Suprapubic skin (tissue), 4 donors: ENCODE data around the gene LAMC3.

ENCODE experiments used
- EP300 ChIP-seq: sonication (generic); formaldehyde crosslinking; IDR thresholded peaks from one replicate; pipeline ENCODE4 v1.6.1; 2017; ENCODE audit warnings: antibody characterized with exemption
- POLR2A ChIP-seq, 2 donors: fragments of 450-650 bp; IDR thresholded peaks; one replicate each; pipeline ENCODE4 v1.6.1; 2017; ENCODE audit warnings: antibody characterized with exemption in 2 of 2, mild to moderate bottlenecking in 2 of 2, moderate library complexity in 2 of 2
- POLR2AphosphoS5 ChIP-seq, 3 donors: sonication (generic); formaldehyde crosslinking; IDR thresholded peaks; one replicate each; pipeline ENCODE4 v1.6.1; 2017; ENCODE audit warnings: antibody characterized with exemption in 3 of 3
- TF ChIP-seq, protein P1 (sequence below), 2 donors: fragments of 200-600 bp in 1 of 2; fragments of 450-650 bp in 1 of 2; sonication (generic) in 1 of 2; IDR thresholded peaks; one replicate each; pipeline ENCODE4 v1.5.1; 2016 to 2019; ENCODE audit warnings: antibody characterized with exemption in 2 of 2, mild to moderate bottlenecking in 1 of 2, moderate library complexity in 1 of 2

DNA sequence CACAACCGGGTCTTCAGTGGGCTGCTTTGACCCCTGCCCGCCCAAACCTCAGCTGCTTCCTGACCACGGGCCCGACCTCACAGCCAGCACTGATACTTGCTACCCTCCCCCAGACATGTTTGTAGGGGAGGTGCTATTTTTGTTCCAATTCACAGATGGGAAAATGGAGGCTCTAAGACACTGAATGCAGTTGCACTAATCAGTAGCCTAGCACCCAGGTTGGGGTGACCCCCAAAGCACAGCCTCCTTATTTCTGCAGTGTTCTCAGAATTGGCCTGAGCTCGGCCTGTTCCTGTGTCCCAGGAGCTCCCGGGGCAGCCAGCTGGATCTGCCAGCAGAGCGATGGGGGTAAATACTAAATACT lies 22.6 kb downstream of the LAMC3 start:
- TF ChIP-seq, protein P1, sequence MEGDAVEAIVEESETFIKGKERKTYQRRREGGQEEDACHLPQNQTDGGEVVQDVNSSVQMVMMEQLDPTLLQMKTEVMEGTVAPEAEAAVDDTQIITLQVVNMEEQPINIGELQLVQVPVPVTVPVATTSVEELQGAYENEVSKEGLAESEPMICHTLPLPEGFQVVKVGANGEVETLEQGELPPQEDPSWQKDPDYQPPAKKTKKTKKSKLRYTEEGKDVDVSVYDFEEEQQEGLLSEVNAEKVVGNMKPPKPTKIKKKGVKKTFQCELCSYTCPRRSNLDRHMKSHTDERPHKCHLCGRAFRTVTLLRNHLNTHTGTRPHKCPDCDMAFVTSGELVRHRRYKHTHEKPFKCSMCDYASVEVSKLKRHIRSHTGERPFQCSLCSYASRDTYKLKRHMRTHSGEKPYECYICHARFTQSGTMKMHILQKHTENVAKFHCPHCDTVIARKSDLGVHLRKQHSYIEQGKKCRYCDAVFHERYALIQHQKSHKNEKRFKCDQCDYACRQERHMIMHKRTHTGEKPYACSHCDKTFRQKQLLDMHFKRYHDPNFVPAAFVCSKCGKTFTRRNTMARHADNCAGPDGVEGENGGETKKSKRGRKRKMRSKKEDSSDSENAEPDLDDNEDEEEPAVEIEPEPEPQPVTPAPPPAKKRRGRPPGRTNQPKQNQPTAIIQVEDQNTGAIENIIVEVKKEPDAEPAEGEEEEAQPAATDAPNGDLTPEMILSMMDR (IDR thresholded peaks at IDR 0.05) = no peak
- no peak for TF ChIP-seq POLR2A (IDR thresholded peaks at IDR 0.05)
- TF ChIP-seq POLR2AphosphoS5 (IDR thresholded peaks at IDR 0.05) = no peak
- TF ChIP-seq EP300 = no peak
